ENCODE measurements around the gene CFAP68. TPM values are rescaled to one million over a fixed set of nuclear protein-coding genes. Genes with fewer than 3 reads are reported as not detected.
A peak's percentile ranks its signal among the peaks of the same experiment; 100 is the strongest.

The CFAP68 gene
- total RNA-seq, 4 donors from 2014 or later: 0.29 to 22.8 (median 4.2) TPM

DNA sequence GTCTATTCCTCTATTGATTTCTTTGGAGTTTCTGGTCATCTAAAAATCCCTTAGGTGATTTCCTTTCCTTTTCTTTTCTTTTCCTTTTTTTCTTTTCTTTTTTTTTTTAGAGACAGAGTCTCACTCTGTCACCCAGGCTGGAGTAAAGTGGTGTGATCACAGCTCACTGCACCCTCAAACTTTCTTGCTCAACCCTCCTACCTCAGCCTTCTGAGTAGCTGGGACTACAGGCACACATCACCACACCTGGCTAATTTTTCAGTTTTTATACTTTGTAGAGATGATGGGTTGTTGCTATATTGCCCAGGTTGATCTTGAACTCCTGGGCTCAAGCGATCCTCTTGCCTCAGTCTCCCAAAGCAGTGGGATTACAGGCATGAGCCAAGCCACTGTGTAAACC, 37.4 kb downstream of the CFAP68 start:
- no peak overlapping the region for H3K27ac ChIP-seq
- intact Hi-C loops (cut with DNase I; ENCODE audit: low total_unique reads): no loop called here
- no peaks in the 10 kb centered on the region for H3K27me3 ChIP-seq
- no peak overlapping the region for H3K4me3 ChIP-seq
- no peaks in the 10 kb centered on the region for H3K4me1 ChIP-seq
- H3K9me3 ChIP-seq: no peaks in the 10 kb centered on the region
- no peak for DNase-seq
- TF ChIP-seq POLR2A (IDR thresholded peaks at IDR 0.05) (no peak), CTCF (IDR thresholded peaks at IDR 0.05) (no peak)
- H3K36me3 ChIP-seq: no peaks in the 10 kb centered on the region

- H3K36me3 ChIP-seq: no peaks in the 10 kb centered on the region
- intact Hi-C loops (cut with DNase I; ENCODE audit: low total_unique reads): no loop called here
- no peak for TF ChIP-seq POLR2A (IDR thresholded peaks at IDR 0.05)
- TF ChIP-seq CTCF (IDR thresholded peaks at IDR 0.05): no peak
- no peak overlapping the region for H3K27ac ChIP-seq
- DNase-seq: no peak
- H3K4me1 ChIP-seq: no peaks in the 10 kb centered on the region
- H3K4me3 ChIP-seq: no peak overlapping the region
- no peaks in the 10 kb centered on the region for H3K27me3 ChIP-seq
- H3K9me3 ChIP-seq: no peaks in the 10 kb centered on the region
These were observed 38.0 kb downstream of the CFAP68 start for GRCh38 chr11:111917312-111917711.

DNA sequence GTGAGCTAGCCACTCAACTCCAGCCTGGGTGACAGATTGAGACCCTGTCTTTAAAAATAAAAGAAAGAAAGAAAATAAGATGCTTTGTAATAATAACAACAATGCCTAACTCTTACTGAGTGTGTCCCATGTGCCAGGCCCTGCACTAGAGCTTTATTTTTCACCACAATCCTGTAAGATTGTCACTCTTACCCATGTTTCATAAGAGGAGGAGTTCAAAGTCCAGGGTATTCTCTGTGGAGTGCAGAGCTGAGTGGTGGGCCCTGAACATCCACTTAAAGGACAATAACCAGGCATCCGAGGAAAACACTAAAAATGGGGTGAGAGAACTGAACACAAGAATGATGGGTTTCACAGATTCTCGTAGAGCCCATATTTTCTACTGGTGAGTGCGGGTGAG, 38.4 kb downstream of the CFAP68 start:
- TF ChIP-seq CTCF (IDR thresholded peaks at IDR 0.05) (no peak), POLR2A (IDR thresholded peaks at IDR 0.05) (no peak)
- H3K9me3 ChIP-seq: no peaks in the 10 kb centered on the region
- no peaks in the 10 kb centered on the region for H3K36me3 ChIP-seq
- DNase-seq: no peak
- H3K4me3 ChIP-seq: no peak overlapping the region
- H3K27me3 ChIP-seq: no peaks in the 10 kb centered on the region
- intact Hi-C loops (cut with DNase I; ENCODE audit: low total_unique reads): no loop called here
- no peaks in the 10 kb centered on the region for H3K4me1 ChIP-seq
- peak overlapping the region in 1 of 2 donors; percentile 42 for H3K27ac ChIP-seq

- Histone ChIP-seq H3K27me3 (no peaks in the 10 kb centered on the region), H3K27ac (peak within 1 kb of the TSS in 1 of 2 donors; percentile 42), H3K4me3 (no peak within 1 kb of the TSS), H3K36me3 (no peaks in the 10 kb centered on the region), H3K4me1 (no peaks in the 10 kb centered on the region), H3K9me3 (no peaks in the 10 kb centered on the region)
- intact Hi-C loops (cut with DNase I; ENCODE audit: low total_unique reads): no loop called here
- no peak for DNase-seq
- TF ChIP-seq CTCF (IDR thresholded peaks at IDR 0.05) (no peak), POLR2A (IDR thresholded peaks at IDR 0.05) (no peak)
These were observed 39.3 kb downstream of the CFAP68 start, which contains the start of gene C11orf52 for GRCh38 chr11:111918390-111919256. Gene C11orf52, plus strand, starts transcription at chr11:111918913. Its CDS starts 60 bp downstream, at chr11:111918973.

- no peak overlapping the region for H3K27ac ChIP-seq
- TF ChIP-seq POLR2A (IDR thresholded peaks at IDR 0.05) (no peak), CTCF (IDR thresholded peaks at IDR 0.05) (no peak)
- H3K27me3 ChIP-seq: no peaks in the 10 kb centered on the region
- intact Hi-C loops (cut with DNase I; ENCODE audit: low total_unique reads): no loop called here
- no peak overlapping the region for H3K4me3 ChIP-seq
- no peaks in the 10 kb centered on the region for H3K36me3 ChIP-seq
- DNase-seq: no peak
- H3K4me1 ChIP-seq: no peaks in the 10 kb centered on the region
- H3K9me3 ChIP-seq: no peaks in the 10 kb centered on the region
These were observed 41.6 kb downstream of the CFAP68 start for GRCh38 chr11:111920908-111921307.

All from uterus (tissue), 4 donors.